GM20431 (cell line): ENCODE measurements around the gene TNPO2.

Experiments
- in situ Hi-C: fragments of 300-500 bp; cut with MseI, MboI; formaldehyde crosslinking; loops from one replicate; pipeline ENCODE4 v1.15.0; 2020; ENCODE audit warnings: low sequenced_read_pairs; ENCODE audit not compliant: unreplicated experiment

TNPO2 gene

GRCh38 chr19:12660980-12661379 is 62.8 kb downstream of the TNPO2 start:
- in situ Hi-C loops: no loop called here

GRCh38 chr19:12657966-12658365 is 65.8 kb downstream of the TNPO2 start:
- in situ Hi-C loops: no loop called here

- in situ Hi-C loops: no loop called here
These were observed 66.7 kb downstream of the TNPO2 start for GRCh38 chr19:12656899-12657571.

GRCh38 chr19:12655546-12655945 is 68.2 kb downstream of the TNPO2 start:
- in situ Hi-C loops: no loop called here

GRCh38 chr19:12652219-12652618 is 71.5 kb downstream of the TNPO2 start:
- in situ Hi-C loops: no loop called here

GRCh38 chr19:12649941-12650340 is 73.8 kb downstream of the TNPO2 start:
- in situ Hi-C loops: no loop called here
